Measurements from ENCODE around the gene ARHGAP15. TPM values are rescaled to one million over a fixed set of nuclear protein-coding genes. Genes with fewer than 3 reads are reported as not detected.

Gene ARHGAP15
- total RNA-seq, 1 donor from 2014 or later = not detected

DNA sequence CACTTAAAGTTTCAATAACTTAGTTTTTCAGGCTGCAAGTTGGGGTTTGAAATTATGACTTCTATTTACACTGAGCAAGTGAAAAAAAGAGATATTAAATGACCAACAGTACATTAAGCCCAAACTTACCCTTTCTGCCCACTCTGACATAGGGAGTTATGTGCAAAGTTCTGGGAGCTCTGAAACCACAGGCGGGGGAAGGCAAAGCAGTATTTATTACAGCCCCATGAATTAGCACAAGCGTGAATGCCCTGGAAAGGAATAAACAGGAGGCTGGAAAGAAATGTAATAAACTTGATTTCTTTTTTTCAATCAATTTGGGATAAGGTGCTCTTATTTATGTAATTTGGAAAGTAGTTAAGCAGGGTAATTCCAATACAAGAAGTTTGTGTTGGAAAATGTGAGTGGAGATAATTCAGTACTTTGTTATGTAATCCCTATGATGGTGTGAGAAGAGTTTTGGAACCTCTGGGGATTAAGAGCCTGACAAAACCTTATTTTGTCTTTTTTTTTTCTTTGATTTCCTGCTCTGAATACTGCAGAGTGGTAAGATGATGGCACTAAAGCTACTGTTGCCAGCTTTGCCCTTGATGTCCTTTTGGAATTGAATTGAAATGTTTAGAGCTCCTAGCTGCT, 351.5 kb downstream of the ARHGAP15 start:
- Mint-ChIP-seq H3K4me3 (ENCODE audit: unreplicated experiment) (no peak overlapping the region), H3K27ac (ENCODE audit: unreplicated experiment) (peak overlapping the region; percentile 59), H3K36me3 (ENCODE audit: unreplicated experiment) (no peaks in the 10 kb centered on the region), H3K4me1 (ENCODE audit: unreplicated experiment) (peaks cover 49% of the 10 kb centered on the region), H3K9me3 (ENCODE audit: unreplicated experiment) (no peaks in the 10 kb centered on the region), H3K27me3 (ENCODE audit: unreplicated experiment) (no peaks in the 10 kb centered on the region)
- no peak for DNase-seq (ENCODE audit: extremely low spot score, unreplicated experiment)
- TF ChIP-seq, protein P1, sequence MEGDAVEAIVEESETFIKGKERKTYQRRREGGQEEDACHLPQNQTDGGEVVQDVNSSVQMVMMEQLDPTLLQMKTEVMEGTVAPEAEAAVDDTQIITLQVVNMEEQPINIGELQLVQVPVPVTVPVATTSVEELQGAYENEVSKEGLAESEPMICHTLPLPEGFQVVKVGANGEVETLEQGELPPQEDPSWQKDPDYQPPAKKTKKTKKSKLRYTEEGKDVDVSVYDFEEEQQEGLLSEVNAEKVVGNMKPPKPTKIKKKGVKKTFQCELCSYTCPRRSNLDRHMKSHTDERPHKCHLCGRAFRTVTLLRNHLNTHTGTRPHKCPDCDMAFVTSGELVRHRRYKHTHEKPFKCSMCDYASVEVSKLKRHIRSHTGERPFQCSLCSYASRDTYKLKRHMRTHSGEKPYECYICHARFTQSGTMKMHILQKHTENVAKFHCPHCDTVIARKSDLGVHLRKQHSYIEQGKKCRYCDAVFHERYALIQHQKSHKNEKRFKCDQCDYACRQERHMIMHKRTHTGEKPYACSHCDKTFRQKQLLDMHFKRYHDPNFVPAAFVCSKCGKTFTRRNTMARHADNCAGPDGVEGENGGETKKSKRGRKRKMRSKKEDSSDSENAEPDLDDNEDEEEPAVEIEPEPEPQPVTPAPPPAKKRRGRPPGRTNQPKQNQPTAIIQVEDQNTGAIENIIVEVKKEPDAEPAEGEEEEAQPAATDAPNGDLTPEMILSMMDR (IDR thresholded peaks at IDR 0.05) = no peak

DNA sequence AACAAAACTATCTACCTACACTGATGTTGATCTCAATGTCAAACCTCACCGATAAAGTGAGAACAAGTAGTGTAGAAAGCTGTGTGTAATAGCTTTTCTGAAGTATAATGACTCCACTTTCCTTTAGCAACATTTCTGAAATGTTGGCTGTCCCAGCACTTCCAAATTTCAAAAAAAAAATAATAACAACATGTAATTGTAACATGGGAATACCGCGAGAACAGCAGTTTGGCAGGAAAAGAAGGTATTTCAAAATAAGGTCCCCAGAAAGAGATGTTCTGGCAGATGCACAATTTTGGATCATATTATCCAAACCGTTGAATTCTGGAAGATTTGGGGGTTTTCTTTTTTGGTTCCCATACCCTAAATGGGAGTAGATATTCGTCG, 352.0 kb downstream of the ARHGAP15 start:
- H3K4me1 Mint-ChIP-seq (ENCODE audit: unreplicated experiment) = peaks cover 44% of the 10 kb centered on the region
- H3K27ac Mint-ChIP-seq (ENCODE audit: unreplicated experiment) = peak overlapping the region; percentile 59
- no peaks in the 10 kb centered on the region for H3K9me3 Mint-ChIP-seq (ENCODE audit: unreplicated experiment)
- no peaks in the 10 kb centered on the region for H3K27me3 Mint-ChIP-seq (ENCODE audit: unreplicated experiment)
- H3K4me3 Mint-ChIP-seq (ENCODE audit: unreplicated experiment) = no peak overlapping the region
- TF ChIP-seq, protein P1 (IDR thresholded peaks at IDR 0.05) = no peak
- DNase-seq (ENCODE audit: extremely low spot score, unreplicated experiment) = no peak
- H3K36me3 Mint-ChIP-seq (ENCODE audit: unreplicated experiment) = no peaks in the 10 kb centered on the region

DNA sequence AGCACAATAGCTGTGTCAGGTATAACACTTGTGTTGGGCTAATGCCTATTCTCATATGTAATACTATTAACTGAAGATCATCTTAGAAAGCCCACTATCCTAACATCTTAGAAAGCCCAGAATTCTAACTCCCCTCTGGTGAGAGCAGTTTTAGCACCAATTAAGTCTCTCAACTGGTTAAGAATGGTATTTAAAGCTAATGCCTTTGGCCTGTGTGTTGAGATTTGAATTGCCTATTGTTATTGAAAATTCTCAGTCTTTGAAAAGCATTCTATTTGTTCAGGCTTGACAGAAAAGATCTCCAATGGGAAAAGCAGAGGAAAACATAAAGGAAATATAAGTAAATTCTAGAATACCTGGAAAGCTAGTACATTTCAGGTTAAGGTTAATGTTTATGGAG, 352.5 kb downstream of the ARHGAP15 start:
- peak overlapping the region; percentile 59 for H3K27ac Mint-ChIP-seq (ENCODE audit: unreplicated experiment)
- no peaks in the 10 kb centered on the region for H3K36me3 Mint-ChIP-seq (ENCODE audit: unreplicated experiment)
- H3K27me3 Mint-ChIP-seq (ENCODE audit: unreplicated experiment) = no peaks in the 10 kb centered on the region
- H3K4me1 Mint-ChIP-seq (ENCODE audit: unreplicated experiment) = peaks cover 39% of the 10 kb centered on the region
- TF ChIP-seq, protein P1 (IDR thresholded peaks at IDR 0.05) = no peak
- no peak for DNase-seq (ENCODE audit: extremely low spot score, unreplicated experiment)
- no peaks in the 10 kb centered on the region for H3K9me3 Mint-ChIP-seq (ENCODE audit: unreplicated experiment)
- no peak overlapping the region for H3K4me3 Mint-ChIP-seq (ENCODE audit: unreplicated experiment)

DNA sequence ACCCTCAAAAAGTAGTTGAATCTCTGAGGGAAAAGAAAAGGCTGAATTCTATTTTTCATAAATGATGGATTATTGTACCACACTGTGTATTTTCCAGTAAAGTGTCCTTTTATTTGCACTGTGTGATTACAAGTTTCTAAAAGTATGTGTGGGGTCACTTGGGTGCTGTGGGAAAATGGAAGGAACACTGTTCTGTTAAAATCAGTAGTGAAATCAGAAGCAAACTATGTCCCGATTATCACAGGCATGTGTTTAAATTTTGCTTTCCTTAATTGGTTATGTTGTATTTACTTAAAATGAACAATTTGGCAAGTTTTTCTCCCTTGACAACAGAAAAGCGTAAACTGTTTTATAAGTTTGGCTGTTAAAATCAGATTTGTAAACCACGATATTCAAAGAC, 353.1 kb downstream of the ARHGAP15 start:
- TF ChIP-seq, protein P1 (IDR thresholded peaks at IDR 0.05) = no peak
- Mint-ChIP-seq H3K27me3 (ENCODE audit: unreplicated experiment) (no peaks in the 10 kb centered on the region), H3K36me3 (ENCODE audit: unreplicated experiment) (no peaks in the 10 kb centered on the region), H3K4me3 (ENCODE audit: unreplicated experiment) (no peak overlapping the region), H3K4me1 (ENCODE audit: unreplicated experiment) (peaks cover 37% of the 10 kb centered on the region), H3K9me3 (ENCODE audit: unreplicated experiment) (no peaks in the 10 kb centered on the region), H3K27ac (ENCODE audit: unreplicated experiment) (peak overlapping the region; percentile 59)
- no peak for DNase-seq (ENCODE audit: extremely low spot score, unreplicated experiment)

DNA sequence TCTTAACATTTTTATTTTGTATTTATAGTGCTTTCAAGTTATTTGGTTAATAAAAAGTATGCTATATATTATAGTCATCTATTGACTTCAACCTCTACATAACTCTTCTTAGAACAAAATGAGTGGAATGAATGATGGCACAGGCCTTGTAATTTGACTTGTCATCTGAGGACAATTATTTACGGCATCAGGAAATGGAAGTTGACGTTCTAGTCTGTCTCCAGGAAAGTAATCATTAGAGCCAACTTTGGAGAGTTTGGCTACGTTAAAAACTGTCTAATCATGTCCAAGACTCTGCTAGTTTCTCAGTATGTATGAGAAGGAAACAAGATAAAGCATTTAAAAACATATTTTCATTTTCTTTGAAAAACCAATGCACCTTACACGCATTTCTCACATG, 353.6 kb downstream of the ARHGAP15 start:
- H3K27ac Mint-ChIP-seq (ENCODE audit: unreplicated experiment) = peak overlapping the region; percentile 59
- peaks cover 37% of the 10 kb centered on the region for H3K4me1 Mint-ChIP-seq (ENCODE audit: unreplicated experiment)
- no peak for DNase-seq (ENCODE audit: extremely low spot score, unreplicated experiment)
- TF ChIP-seq, protein P1 (IDR thresholded peaks at IDR 0.05) = no peak
- H3K4me3 Mint-ChIP-seq (ENCODE audit: unreplicated experiment) = no peak overlapping the region
- H3K27me3 Mint-ChIP-seq (ENCODE audit: unreplicated experiment) = no peaks in the 10 kb centered on the region
- H3K36me3 Mint-ChIP-seq (ENCODE audit: unreplicated experiment) = no peaks in the 10 kb centered on the region
- no peaks in the 10 kb centered on the region for H3K9me3 Mint-ChIP-seq (ENCODE audit: unreplicated experiment)

Measured in osteocyte (in vitro differentiated cells).